ENCODE measurements around the gene GABARAPL1. TPM values are rescaled to one million over a fixed set of nuclear protein-coding genes. Genes with fewer than 3 reads are reported as not detected.
A peak's percentile ranks its signal among the peaks of the same experiment; 100 is the strongest.

GABARAPL1 gene
- total RNA-seq, 1 donor from 2014 or later = 119 TPM

GRCh38 chr12:10167599-10167998 lies 45.1 kb upstream of the GABARAPL1 start:
- FAIRE-seq (no peak), DNase-seq (ENCODE audit: low read depth) (no peak)
- H3K4me1 Mint-ChIP-seq (ENCODE audit: low read depth, unreplicated experiment) = peaks cover 5% of the 10 kb centered on the region
- Histone ChIP-seq H2AFZ (ENCODE audit: low read depth, low read length) (no peak overlapping the region), H3K9me3 (ENCODE audit: insufficient read depth, low read depth, low read length) (no peaks in the 10 kb centered on the region), H3K4me3 (ENCODE audit: insufficient read depth, low read depth, low read length) (no peak overlapping the region), H3K36me3 (ENCODE audit: insufficient read depth, low read length) (no peaks in the 10 kb centered on the region), H3K9ac (ENCODE audit: low read length) (no peak overlapping the region), H3K27me3 (ENCODE audit: insufficient read depth, low read length) (no peaks in the 10 kb centered on the region), H3K79me2 (ENCODE audit: insufficient read depth, low read length) (no peaks in the 10 kb centered on the region), H3K4me2 (ENCODE audit: low read length) (no peak overlapping the region), H4K20me1 (ENCODE audit: insufficient read depth, low read length) (no peaks in the 10 kb centered on the region), H3K4me1 (ENCODE audit: insufficient read depth, low read length) (no peaks in the 10 kb centered on the region), H3K27ac (ENCODE audit: low read depth, low read length) (no peak overlapping the region)
- H3K27me3 Mint-ChIP-seq (ENCODE audit: low read depth, unreplicated experiment) = peaks cover 1% of the 10 kb centered on the region
- no peaks in the 10 kb centered on the region for H3K9me3 Mint-ChIP-seq (ENCODE audit: unreplicated experiment)
- no peak overlapping the region for H3K4me3 Mint-ChIP-seq (ENCODE audit: unreplicated experiment)
- no peak for TF ChIP-seq EZH2 (IDR thresholded peaks at IDR 0.05; ENCODE audit: insufficient read depth, low read length)
- TF ChIP-seq CTCF (IDR thresholded peaks at IDR 0.05; ENCODE audit: insufficient read depth, low read depth, low read length) = no peak
- no peak overlapping the region for H3K27ac Mint-ChIP-seq (ENCODE audit: unreplicated experiment)
- no peaks in the 10 kb centered on the region for H3K36me3 Mint-ChIP-seq (ENCODE audit: low read depth, unreplicated experiment)

GRCh38 chr12:10169104-10169503 lies 43.6 kb upstream of the GABARAPL1 start:
- Mint-ChIP-seq H3K4me1 (ENCODE audit: low read depth, unreplicated experiment) (peaks cover 5% of the 10 kb centered on the region), H3K27me3 (ENCODE audit: low read depth, unreplicated experiment) (peaks cover 1% of the 10 kb centered on the region), H3K9me3 (ENCODE audit: unreplicated experiment) (no peaks in the 10 kb centered on the region), H3K36me3 (ENCODE audit: low read depth, unreplicated experiment) (no peaks in the 10 kb centered on the region), H3K27ac (ENCODE audit: unreplicated experiment) (no peak overlapping the region), H3K4me3 (ENCODE audit: unreplicated experiment) (no peak overlapping the region)
- no peaks in the 10 kb centered on the region for H3K36me3 ChIP-seq (ENCODE audit: insufficient read depth, low read length)
- no peaks in the 10 kb centered on the region for H3K27me3 ChIP-seq (ENCODE audit: insufficient read depth, low read length)
- no peaks in the 10 kb centered on the region for H4K20me1 ChIP-seq (ENCODE audit: insufficient read depth, low read length)
- no peaks in the 10 kb centered on the region for H3K79me2 ChIP-seq (ENCODE audit: insufficient read depth, low read length)
- DNase-seq (ENCODE audit: low read depth) = peak; percentile 27
- no peak overlapping the region for H3K9ac ChIP-seq (ENCODE audit: low read length)
- no peak overlapping the region for H3K4me2 ChIP-seq (ENCODE audit: low read length)
- TF ChIP-seq EZH2 (IDR thresholded peaks at IDR 0.05; ENCODE audit: insufficient read depth, low read length) = no peak
- no peak for TF ChIP-seq CTCF (IDR thresholded peaks at IDR 0.05; ENCODE audit: insufficient read depth, low read depth, low read length)
- peak; percentile 26 for FAIRE-seq
- no peaks in the 10 kb centered on the region for H3K9me3 ChIP-seq (ENCODE audit: insufficient read depth, low read depth, low read length)
- H3K27ac ChIP-seq (ENCODE audit: low read depth, low read length) = no peak overlapping the region
- H3K4me3 ChIP-seq (ENCODE audit: insufficient read depth, low read depth, low read length) = no peak overlapping the region
- H3K4me1 ChIP-seq (ENCODE audit: insufficient read depth, low read length) = no peaks in the 10 kb centered on the region
- H2AFZ ChIP-seq (ENCODE audit: low read depth, low read length) = no peak overlapping the region

GRCh38 chr12:10170216-10170615 lies 42.5 kb upstream of the GABARAPL1 start:
- no peaks in the 10 kb centered on the region for H3K9me3 Mint-ChIP-seq (ENCODE audit: unreplicated experiment)
- Histone ChIP-seq H3K9me3 (ENCODE audit: insufficient read depth, low read depth, low read length) (no peaks in the 10 kb centered on the region), H3K4me2 (ENCODE audit: low read length) (no peak overlapping the region), H2AFZ (ENCODE audit: low read depth, low read length) (no peak overlapping the region), H3K4me3 (ENCODE audit: insufficient read depth, low read depth, low read length) (no peak overlapping the region), H3K4me1 (ENCODE audit: insufficient read depth, low read length) (no peaks in the 10 kb centered on the region), H3K27ac (ENCODE audit: low read depth, low read length) (no peak overlapping the region), H3K27me3 (ENCODE audit: insufficient read depth, low read length) (no peaks in the 10 kb centered on the region), H4K20me1 (ENCODE audit: insufficient read depth, low read length) (no peaks in the 10 kb centered on the region), H3K36me3 (ENCODE audit: insufficient read depth, low read length) (no peaks in the 10 kb centered on the region), H3K79me2 (ENCODE audit: insufficient read depth, low read length) (no peaks in the 10 kb centered on the region), H3K9ac (ENCODE audit: low read length) (no peak overlapping the region)
- H3K4me3 Mint-ChIP-seq (ENCODE audit: unreplicated experiment) = no peak overlapping the region
- H3K36me3 Mint-ChIP-seq (ENCODE audit: low read depth, unreplicated experiment) = no peaks in the 10 kb centered on the region
- no peak overlapping the region for H3K27ac Mint-ChIP-seq (ENCODE audit: unreplicated experiment)
- DNase-seq (ENCODE audit: low read depth) = no peak
- TF ChIP-seq EZH2 (IDR thresholded peaks at IDR 0.05; ENCODE audit: insufficient read depth, low read length) = no peak
- no peak for TF ChIP-seq CTCF (IDR thresholded peaks at IDR 0.05; ENCODE audit: insufficient read depth, low read depth, low read length)
- FAIRE-seq = no peak
- H3K27me3 Mint-ChIP-seq (ENCODE audit: low read depth, unreplicated experiment) = peaks cover 1% of the 10 kb centered on the region
- H3K4me1 Mint-ChIP-seq (ENCODE audit: low read depth, unreplicated experiment) = peaks cover 5% of the 10 kb centered on the region
